ENCODE measurements around the gene AMACR. TPM values are rescaled to one million over a fixed set of nuclear protein-coding genes. Genes with fewer than 3 reads are reported as not detected.

Gene AMACR
- total RNA-seq, 1 experiment from 2014 or later, result 9.1 TPM

- Mint-ChIP-seq H3K4me1 (ENCODE audit: low read depth, unreplicated experiment) (peaks cover 15% of the 10 kb centered on the region), H3K9me3 (ENCODE audit: low read depth, unreplicated experiment) (no peaks in the 10 kb centered on the region), H3K27me3 (ENCODE audit: unreplicated experiment) (no peaks in the 10 kb centered on the region), H3K27ac (ENCODE audit: unreplicated experiment) (no peak overlapping the region), H3K36me3 (ENCODE audit: insufficient read depth, unreplicated experiment) (peaks cover 12% of the 10 kb centered on the region), H3K4me3 (ENCODE audit: low read depth, unreplicated experiment) (no peak overlapping the region)
- no TSS peak for BruUV-seq (replicated peaks)
- TF ChIP-seq CTCF (IDR thresholded peaks at IDR 0.05; ENCODE audit: unreplicated experiment), result no peak
- DNase-seq, result no peak
- CTCF ChIA-PET, result no interaction called here
- intact Hi-C loops (cut with micrococcal nuclease; ENCODE audit: unreplicated experiment), result no loop called here
Measured at GRCh38 chr5:34002629-34003328, 5.1 kb downstream of the AMACR start.

- H3K4me1 Mint-ChIP-seq (ENCODE audit: low read depth, unreplicated experiment), result peaks cover 5% of the 10 kb centered on the region
- H3K27me3 Mint-ChIP-seq (ENCODE audit: unreplicated experiment), result no peaks in the 10 kb centered on the region
- BruUV-seq (replicated peaks), result no TSS peak
- no peak overlapping the region for H3K27ac Mint-ChIP-seq (ENCODE audit: unreplicated experiment)
- no peaks in the 10 kb centered on the region for H3K9me3 Mint-ChIP-seq (ENCODE audit: low read depth, unreplicated experiment)
- H3K36me3 Mint-ChIP-seq (ENCODE audit: insufficient read depth, unreplicated experiment), result no peaks in the 10 kb centered on the region
- intact Hi-C loops (cut with micrococcal nuclease; ENCODE audit: unreplicated experiment), result no loop called here
- CTCF ChIA-PET, result no interaction called here
- TF ChIP-seq CTCF (IDR thresholded peaks at IDR 0.05; ENCODE audit: unreplicated experiment), result no peak
- no peak for DNase-seq
- H3K4me3 Mint-ChIP-seq (ENCODE audit: low read depth, unreplicated experiment), result no peak overlapping the region
Measured at GRCh38 chr5:34001241-34001841, 6.5 kb downstream of the AMACR start.

- CTCF ChIA-PET, result no interaction called here
- BruUV-seq (replicated peaks), result no TSS peak
- no peak overlapping the region for H3K4me3 Mint-ChIP-seq (ENCODE audit: low read depth, unreplicated experiment)
- no peaks in the 10 kb centered on the region for H3K9me3 Mint-ChIP-seq (ENCODE audit: low read depth, unreplicated experiment)
- no peaks in the 10 kb centered on the region for H3K4me1 Mint-ChIP-seq (ENCODE audit: low read depth, unreplicated experiment)
- no peak for DNase-seq
- H3K27ac Mint-ChIP-seq (ENCODE audit: unreplicated experiment), result no peak overlapping the region
- no peaks in the 10 kb centered on the region for H3K27me3 Mint-ChIP-seq (ENCODE audit: unreplicated experiment)
- TF ChIP-seq CTCF (IDR thresholded peaks at IDR 0.05; ENCODE audit: unreplicated experiment), result no peak
- intact Hi-C loops (cut with micrococcal nuclease; ENCODE audit: unreplicated experiment), result loop anchor here (5.0 kb wide), 1 partner anchor 452 kb away; no protein-coding TSS in a partner anchor
- no peaks in the 10 kb centered on the region for H3K36me3 Mint-ChIP-seq (ENCODE audit: insufficient read depth, unreplicated experiment)
Measured at GRCh38 chr5:33999978-34000377, 7.9 kb downstream of the AMACR start.

- H3K4me1 Mint-ChIP-seq (ENCODE audit: low read depth, unreplicated experiment), result no peaks in the 10 kb centered on the region
- no peak overlapping the region for H3K4me3 Mint-ChIP-seq (ENCODE audit: low read depth, unreplicated experiment)
- intact Hi-C loops (cut with micrococcal nuclease; ENCODE audit: unreplicated experiment), result loop anchor here (2.0 to 5.0 kb wide), 2 partner anchors 455 to 467 kb away; no protein-coding TSS in a partner anchor
- no TSS peak for BruUV-seq (replicated peaks)
- H3K27me3 Mint-ChIP-seq (ENCODE audit: unreplicated experiment), result no peaks in the 10 kb centered on the region
- no peaks in the 10 kb centered on the region for H3K9me3 Mint-ChIP-seq (ENCODE audit: low read depth, unreplicated experiment)
- CTCF ChIA-PET, result interaction anchor here (0.6 to 1.4 kb wide), 5 partner anchors 9 to 469 kb away, joined by 3 to 7 read pairs (median 4); partner anchors contain the start of gene AMACR
- TF ChIP-seq CTCF (IDR thresholded peaks at IDR 0.05; ENCODE audit: unreplicated experiment), result peak; percentile 40
- DNase-seq, result peak; percentile 49
- H3K36me3 Mint-ChIP-seq (ENCODE audit: insufficient read depth, unreplicated experiment), result no peaks in the 10 kb centered on the region
- no peak overlapping the region for H3K27ac Mint-ChIP-seq (ENCODE audit: unreplicated experiment)
Measured at GRCh38 chr5:33997331-33997983, 10.4 kb downstream of the AMACR start.

Data from Calu3 (cell line).